Measurements from ENCODE around the gene MID1IP1. TPM values are rescaled to one million over a fixed set of nuclear protein-coding genes. Genes with fewer than 3 reads are reported as not detected.

The MID1IP1 gene
- total and polyA plus RNA-seq, 2 of the 8 experiments (the other 6 are each of a cell fraction or from before 2014, with no cell fraction given), result 118 to 128 TPM

DNA sequence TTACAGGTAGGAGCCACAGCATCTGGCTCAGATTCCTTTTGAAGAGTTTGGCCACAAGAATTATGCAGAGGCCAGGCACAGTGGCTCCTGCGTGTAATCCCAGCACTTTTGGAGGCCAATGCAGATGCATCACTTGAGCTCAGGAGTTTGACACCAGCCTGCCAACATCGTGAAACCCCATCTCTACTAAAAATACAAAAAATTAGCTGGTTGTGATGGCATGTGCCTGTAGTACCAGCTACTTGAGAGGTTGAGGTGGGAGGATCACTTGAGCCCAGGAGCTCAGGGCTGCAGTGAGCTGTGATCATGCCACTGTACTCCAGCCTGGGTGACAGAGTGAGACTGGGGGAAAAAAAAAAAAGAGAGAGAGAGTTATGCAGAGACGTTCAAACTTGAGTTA lies 53.0 kb downstream of the MID1IP1 start:
- H2BK20ac ChIP-seq (ENCODE audit: low read length), result no peak overlapping the region
- H3K9ac ChIP-seq (replicated peaks in 1 of 4; ENCODE audit: extremely low read depth in 1 of 4, low read depth in 3 of 4, low read length in 3 of 4), result no peak overlapping the region
- no peak overlapping the region for H4K5ac ChIP-seq (ENCODE audit: insufficient read length, low read depth, low read length)
- CTCF ChIA-PET (ENCODE audit: partially characterized antibody), result interaction anchor here (1.7 kb wide), 1 partner anchor 16 kb away, joined by 3 read pairs; no protein-coding TSS in a partner anchor
- H2AK5ac ChIP-seq (ENCODE audit: low read depth, low read length), result no peak overlapping the region
- no peak overlapping the region for H2BK12ac ChIP-seq (ENCODE audit: low read depth, low read length)
- H2BK120ac ChIP-seq (replicated peaks; ENCODE audit: low read depth, low read length), result no peak overlapping the region
- H4K20me1 ChIP-seq (replicated peaks in 1 of 2; ENCODE audit: control insufficient read depth in 1 of 2, insufficient read depth in 2 of 2, low read length in 2 of 2), result no peaks in the 10 kb centered on the region
- FAIRE-seq, result no peak
- no peak for DNase-seq (ENCODE audit: low read depth in 1 of 2, low spot score in 2 of 2)
- POLR2A ChIA-PET (ENCODE audit: partially characterized antibody), result no interaction called here
- H3K4me3 ChIP-seq (ENCODE audit: extremely low read depth in 1 of 4, insufficient read depth in 2 of 4, low read depth in 3 of 4, low read length in 4 of 4), result no peak overlapping the region
- no peaks in the 10 kb centered on the region for H3K79me1 ChIP-seq (ENCODE audit: low read depth, low read length)
- H3K9me3 ChIP-seq (ENCODE audit: insufficient read depth in 2 of 2, low read depth in 1 of 2, low read length in 1 of 2), result no peaks in the 10 kb centered on the region
- H3K14ac ChIP-seq (ENCODE audit: insufficient read length), result no peak overlapping the region
- no peak overlapping the region for H2BK5ac ChIP-seq (ENCODE audit: low read depth, low read length)
- no peak overlapping the region for H4K8ac ChIP-seq (ENCODE audit: extremely low read depth, insufficient read depth, low read length)
- H3K23ac ChIP-seq (ENCODE audit: insufficient read length), result no peak overlapping the region
- 62% methylated on average over 3 of the region's 3 CpGs; no CpG with 5 or more reads in 1 of the 2 experiments for WGBS, 2 experiments (ENCODE audit: extremely low coverage in 1 of 2, insufficient coverage in 1 of 2, insufficient read length in 1 of 2, insufficient replicate concordance in 2 of 2, low coverage in 1 of 2, low lambda C conversion rate in 2 of 2, missing lambda C conversion rate in 1 of 2)
- H3K56ac ChIP-seq (replicated peaks; ENCODE audit: insufficient read length, low read depth, low read length), result no peak overlapping the region
- H3K79me2 ChIP-seq (ENCODE audit: control insufficient read depth in 1 of 2, insufficient read depth in 2 of 2, low read length in 2 of 2), result no peaks in the 10 kb centered on the region
- H3K36me3 ChIP-seq (ENCODE audit: control insufficient read depth in 2 of 4, insufficient read depth in 4 of 4, low read length in 3 of 4), result no peaks in the 10 kb centered on the region
- no peak overlapping the region for H3K4me2 ChIP-seq (ENCODE audit: insufficient read depth in 1 of 2, low read depth in 2 of 2, low read length in 2 of 2)
- H3K27me3 ChIP-seq (replicated peaks in 1 of 4; ENCODE audit: control insufficient read depth in 3 of 4, extremely low read depth in 1 of 4, insufficient read depth in 3 of 4, low read length in 3 of 4), result no peaks in the 10 kb centered on the region
- no peak overlapping the region for H3K4ac ChIP-seq (replicated peaks; ENCODE audit: insufficient read length, low read depth, low read length)
- H2BK15ac ChIP-seq (ENCODE audit: low read length), result no peak overlapping the region
- H3K18ac ChIP-seq (ENCODE audit: extremely low read depth, low read length), result no peak overlapping the region
- H3K4me1 ChIP-seq (replicated peaks in 1 of 4; ENCODE audit: control insufficient read depth in 3 of 4, insufficient read depth in 4 of 4, low read length in 3 of 4), result no peaks in the 10 kb centered on the region
- no peak for TF ChIP-seq SUZ12 (IDR thresholded peaks at IDR 0.05; ENCODE audit: low read length)
- no peak for TF ChIP-seq SIN3A (conservative IDR thresholded peaks at IDR 0.05 in 1 of 2, IDR thresholded peaks at IDR 0.05 in 1 of 2; ENCODE audit: low read depth in 1 of 2, low read length in 2 of 2)
- TF ChIP-seq TAF7 (optimal IDR thresholded peaks at IDR 0.05; ENCODE audit: borderline replicate concordance, low read depth, low read length), result no peak
- no peak overlapping the region for H4K91ac ChIP-seq (replicated peaks; ENCODE audit: insufficient read length, low read length)
- H2AFZ ChIP-seq (ENCODE audit: low read length), result no peak overlapping the region
- H3K23me2 ChIP-seq (ENCODE audit: low read depth, low read length), result no peaks in the 10 kb centered on the region
- H3K27ac ChIP-seq (ENCODE audit: low read depth, low read length), result no peak overlapping the region

Other genes with a start within 250 kb of the MID1IP1 start
- gene TSPAN7, start 239.9 kb upstream of the MID1IP1 start, total RNA-seq (2021; fragmentation: NEBNext Ultra II Directional; extraction: Animal tissue kit (Norgen Biotek cat#: 25700)), result 31.7 and 32.1 TPM in 2 replicates
- gene TSPAN7, start 239.9 kb upstream of the MID1IP1 start, polyA plus RNA-seq (2011; rRNA removed), result 34.3 and 37.7 TPM in 2 replicates